Keratinocyte (primary cell): ENCODE results near the gene CPPED1. TPM values are rescaled to one million over a fixed set of nuclear protein-coding genes. Genes with fewer than 3 reads are reported as not detected.
"Not testable (repeated sequence)": the region's sequence is repeated elsewhere in the genome, so short reads cannot be mapped to it uniquely, and the experiment has no call there.

Source experiments
- DNase-seq: peaks from one replicate; pipeline ENCODE4 v3.0.0-alpha.2; 2011; ENCODE audit warnings: low read depth, missing footprints, low spot score
- FAIRE-seq: peaks from 2 replicates; lab custom pipeline; 2011; peaks lifted over from hg19 to GRCh38; lab: Jason Lieb, UNC
- H2AFZ ChIP-seq: 2 replicates; pipeline ENCODE4 v1.6.0; 2012; ENCODE audit warnings: low read length, control low read depth, inconsistent platforms; ENCODE audit not compliant: control insufficient read depth
- H3K27ac ChIP-seq: 2 replicates; pipeline ENCODE4 v1.5.1; 2011; ENCODE audit warnings: low read length; ENCODE audit not compliant: control insufficient read depth, insufficient read depth
- H3K27me3 ChIP-seq: 3 replicates; pipeline ENCODE4 v1.6.0; 2011; ENCODE audit warnings: low read length; ENCODE audit not compliant: control insufficient read depth, insufficient read depth; ENCODE audit errors: extremely low read depth
- H3K36me3 ChIP-seq, 2 experiments: 2 replicates in 1 of 2; 3 replicates in 1 of 2; pipeline ENCODE4 v1.5.1; 2011; ENCODE audit warnings: low read length in 2 of 2, mild to moderate bottlenecking in 1 of 2; ENCODE audit not compliant: control insufficient read depth in 2 of 2, insufficient read depth in 2 of 2; ENCODE audit errors: extremely low read depth in 1 of 2
- H3K4me1 ChIP-seq: 3 replicates; pipeline ENCODE4 v1.5.1; 2011; ENCODE audit warnings: low read length; ENCODE audit not compliant: control insufficient read depth, insufficient read depth; ENCODE audit errors: extremely low read depth
- H3K4me2 ChIP-seq: 3 replicates; pipeline ENCODE4 v1.6.0; 2011; ENCODE audit warnings: low read depth, low read length; ENCODE audit not compliant: control insufficient read depth, insufficient read depth; ENCODE audit errors: extremely low read depth
- H3K4me3 ChIP-seq, 3 experiments: fragments of 200-600 bp in 1 of 3; sonication (generic) in 1 of 3; 2 replicates in 2 of 3; 3 replicates in 1 of 3; pipeline ENCODE4 v1.5.1; 2011 to 2016; ENCODE audit warnings: low read length in 3 of 3, mild to moderate bottlenecking in 3 of 3, control low read depth in 2 of 3, inconsistent platforms in 1 of 3, low read depth in 1 of 3, mixed read lengths in 1 of 3, mixed run types in 1 of 3, moderate library complexity in 1 of 3; ENCODE audit not compliant: control insufficient read depth in 2 of 3, insufficient read depth in 2 of 3; ENCODE audit errors: extremely low read depth in 1 of 3
- H3K79me2 ChIP-seq: 2 replicates; pipeline ENCODE4 v1.6.0; 2012; ENCODE audit warnings: low read length; ENCODE audit not compliant: control insufficient read depth, insufficient read depth
- H3K9ac ChIP-seq: 3 replicates; pipeline ENCODE4 v1.6.0; 2011; ENCODE audit warnings: low read length; ENCODE audit not compliant: control insufficient read depth, insufficient read depth; ENCODE audit errors: extremely low read depth
- H3K9me1 ChIP-seq: 3 replicates; pipeline ENCODE4 v1.6.0; 2011; ENCODE audit warnings: low read length; ENCODE audit not compliant: control insufficient read depth, insufficient read depth; ENCODE audit errors: extremely low read depth
- H3K9me3 ChIP-seq: 2 replicates; pipeline ENCODE4 v1.5.1; 2012; ENCODE audit warnings: low read depth, low read length; ENCODE audit not compliant: control insufficient read depth
- H4K20me1 ChIP-seq: 3 replicates; pipeline ENCODE4 v1.6.0; 2011; ENCODE audit warnings: low read length; ENCODE audit not compliant: control insufficient read depth, insufficient read depth; ENCODE audit errors: extremely low read depth
- CTCF ChIP-seq, 3 experiments: IDR thresholded peaks in 1 of 3; conservative IDR thresholded peaks in 1 of 3; optimal IDR thresholded peaks in 1 of 3; 2 replicates in 2 of 3; 3 replicates in 1 of 3; pipeline versions ENCODE3 to v1.5.1; 2011; ENCODE audit warnings: low read length in 3 of 3, mild to moderate bottlenecking in 3 of 3, moderate library complexity in 2 of 3, control low read depth in 1 of 3, inconsistent platforms in 1 of 3; ENCODE audit not compliant: insufficient read depth in 2 of 3; ENCODE audit errors: extremely low read depth in 1 of 3
- EZH2 ChIP-seq: IDR thresholded peaks from one replicate; pipeline ENCODE4 v1.6.1; 2012; ENCODE audit warnings: inconsistent platforms, mild to moderate bottlenecking, low read length, moderate library complexity
- dilution Hi-C: fragments of 300-500 bp; cut with MboI; formaldehyde crosslinking; loops from one replicate; pipeline ENCODE4 v1.7.0; 2020; ENCODE audit warnings: low sequenced_read_pairs; ENCODE audit not compliant: extremely low pct_ligation_motif_present
- polyA plus RNA-seq, 5 experiments: library from polyadenylated mRNA; depleted of rRNA in 3 of 5; stranded (reverse) in 3 of 5; stranded (forward) in 1 of 5; unstranded in 1 of 5; fragments of >200 nt; gene quantifications; 1 replicate in 1 of 5; 2 replicates in 3 of 5; 3 replicates in 1 of 5; pipeline versions ENCODE4 v1.2.1 to v1.2.3, GENCODE V29; 2011 to 2012; ENCODE audit warnings: missing spikeins in 2 of 5, low read depth in 1 of 5, low replicate concordance in 1 of 5

CPPED1 gene
- polyA plus RNA-seq, 1 donor (not counting 4 experiments of a cell fraction or from before 2014, with no cell fraction given): 14.4 TPM

GRCh38 chr16:12793120-12793864 is 10.4 kb downstream of the CPPED1 start:
- Histone ChIP-seq H3K4me3 (no peak overlapping the region), H3K4me2 (no peak overlapping the region), H3K36me3 (no peaks in the 10 kb centered on the region), H3K9me1 (no peaks in the 10 kb centered on the region), H3K27ac (no peak overlapping the region), H3K9me3 (no peaks in the 10 kb centered on the region), H3K79me2 (no peaks in the 10 kb centered on the region), H4K20me1 (no peaks in the 10 kb centered on the region), H3K4me1 (no peaks in the 10 kb centered on the region), H2AFZ (no peak overlapping the region), H3K9ac (no peak overlapping the region), H3K27me3 (no peaks in the 10 kb centered on the region)
- DNase-seq (no peak), FAIRE-seq (no peak)
- TF ChIP-seq EZH2 (no peak), CTCF (optimal IDR thresholded peaks at IDR 0.05 in 1 of 3, IDR thresholded peaks at IDR 0.05 in 1 of 3, conservative IDR thresholded peaks at IDR 0.05 in 1 of 3; ENCODE audit: extremely low read depth in 1 of 3, insufficient read depth in 2 of 3, low read length in 3 of 3) (no peak)
- dilution Hi-C loops: no loop called here

- H3K9me1 ChIP-seq, H3K9me3 ChIP-seq, H3K36me3 ChIP-seq, H3K4me3 ChIP-seq, dilution Hi-C loops, H3K4me2 ChIP-seq, H3K27ac ChIP-seq, H3K79me2 ChIP-seq, H3K4me1 ChIP-seq, H4K20me1 ChIP-seq, H3K9ac ChIP-seq, H2AFZ ChIP-seq, FAIRE-seq, H3K27me3 ChIP-seq, DNase-seq: not testable (repeated sequence)
Measured at GRCh38 chr16:12792528-12792927, 11.2 kb downstream of the CPPED1 start.

GRCh38 chr16:12791340-12791739 is 12.3 kb downstream of the CPPED1 start:
- Histone ChIP-seq H3K36me3 (no peaks in the 10 kb centered on the region), H3K9me1 (no peaks in the 10 kb centered on the region), H3K4me3 (no peak overlapping the region), H3K4me2 (no peak overlapping the region), H3K27me3 (no peaks in the 10 kb centered on the region), H3K27ac (no peak overlapping the region), H2AFZ (no peak overlapping the region), H3K4me1 (no peaks in the 10 kb centered on the region), H3K79me2 (no peaks in the 10 kb centered on the region), H4K20me1 (no peaks in the 10 kb centered on the region), H3K9me3 (no peaks in the 10 kb centered on the region), H3K9ac (no peak overlapping the region)
- DNase-seq (no peak), FAIRE-seq (no peak)
- no peak for TF ChIP-seq CTCF (optimal IDR thresholded peaks at IDR 0.05 in 1 of 3, IDR thresholded peaks at IDR 0.05 in 1 of 3, conservative IDR thresholded peaks at IDR 0.05 in 1 of 3; ENCODE audit: extremely low read depth in 1 of 3, insufficient read depth in 2 of 3, low read length in 3 of 3)
- TF ChIP-seq EZH2: no peak
- dilution Hi-C loops: no loop called here
